HG03025 (cell line): ENCODE data around the gene ETS2.

Experiments
- ATAC-seq: cut with Tn5 transposase; IDR thresholded peaks from one replicate; pipeline ENCODE4 v1.9.1; 2021; ENCODE audit warnings: mild to moderate bottlenecking, moderate library complexity; ENCODE audit not compliant: unreplicated experiment, low FRiP score

Gene ETS2

DNA sequence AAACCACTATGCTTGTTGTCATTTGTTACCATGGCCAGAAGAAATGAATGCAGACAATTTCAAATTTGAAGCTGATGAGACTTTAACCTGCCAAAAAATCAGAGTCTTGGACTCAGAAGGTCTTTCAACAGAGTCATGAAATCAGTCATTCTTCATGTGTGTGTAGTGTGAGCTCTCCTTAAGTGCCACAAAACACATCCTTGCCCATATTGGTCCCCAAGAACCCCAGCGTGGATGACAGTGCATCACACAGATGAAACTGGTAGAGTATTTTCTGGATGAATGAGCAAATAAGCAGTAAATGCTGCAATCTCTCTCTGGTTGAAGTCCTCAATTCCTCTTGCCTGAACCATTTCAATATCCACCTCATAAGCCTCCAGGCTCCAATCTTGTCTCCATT, 28.7 kb upstream of the ETS2 start:
- ATAC-seq: no peak

DNA sequence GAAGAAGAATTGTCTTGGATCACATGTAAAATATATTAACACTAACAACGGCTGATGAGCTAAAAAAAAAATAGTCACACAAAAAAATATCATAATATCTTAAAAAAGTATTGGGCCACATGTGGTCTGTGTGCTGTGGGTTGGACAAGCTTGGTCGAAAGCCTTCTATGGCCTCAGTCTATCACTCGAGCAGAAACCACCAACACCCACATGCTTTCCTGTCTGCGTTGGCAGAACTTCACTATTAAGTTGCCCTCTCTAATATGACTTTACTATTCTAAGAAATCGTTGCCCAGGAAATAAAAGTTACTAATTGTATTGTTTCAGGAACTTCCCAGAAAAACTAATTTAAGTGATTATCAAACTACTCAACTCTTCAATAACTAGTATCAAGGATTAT, 28.2 kb upstream of the ETS2 start:
- no peak for ATAC-seq

DNA sequence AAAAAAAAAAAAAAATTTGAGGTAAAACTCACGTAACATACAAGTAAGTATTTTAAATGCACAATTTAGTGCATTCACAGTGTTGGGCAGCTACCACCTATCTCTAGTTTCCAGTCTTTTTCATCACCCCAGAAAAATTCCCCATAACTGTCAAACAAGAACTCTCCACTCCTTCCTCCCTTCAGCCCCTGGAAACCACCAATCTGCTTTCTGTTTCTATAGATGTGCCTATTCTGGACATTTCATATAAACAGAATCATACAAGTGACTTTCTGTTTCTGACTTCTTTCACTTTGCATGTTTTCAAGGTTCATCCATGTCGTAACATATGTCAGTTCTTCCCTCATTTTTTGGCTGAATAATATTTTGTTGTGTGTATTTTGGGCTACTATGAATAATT, 24.9 kb upstream of the ETS2 start:
- ATAC-seq: no peak

DNA sequence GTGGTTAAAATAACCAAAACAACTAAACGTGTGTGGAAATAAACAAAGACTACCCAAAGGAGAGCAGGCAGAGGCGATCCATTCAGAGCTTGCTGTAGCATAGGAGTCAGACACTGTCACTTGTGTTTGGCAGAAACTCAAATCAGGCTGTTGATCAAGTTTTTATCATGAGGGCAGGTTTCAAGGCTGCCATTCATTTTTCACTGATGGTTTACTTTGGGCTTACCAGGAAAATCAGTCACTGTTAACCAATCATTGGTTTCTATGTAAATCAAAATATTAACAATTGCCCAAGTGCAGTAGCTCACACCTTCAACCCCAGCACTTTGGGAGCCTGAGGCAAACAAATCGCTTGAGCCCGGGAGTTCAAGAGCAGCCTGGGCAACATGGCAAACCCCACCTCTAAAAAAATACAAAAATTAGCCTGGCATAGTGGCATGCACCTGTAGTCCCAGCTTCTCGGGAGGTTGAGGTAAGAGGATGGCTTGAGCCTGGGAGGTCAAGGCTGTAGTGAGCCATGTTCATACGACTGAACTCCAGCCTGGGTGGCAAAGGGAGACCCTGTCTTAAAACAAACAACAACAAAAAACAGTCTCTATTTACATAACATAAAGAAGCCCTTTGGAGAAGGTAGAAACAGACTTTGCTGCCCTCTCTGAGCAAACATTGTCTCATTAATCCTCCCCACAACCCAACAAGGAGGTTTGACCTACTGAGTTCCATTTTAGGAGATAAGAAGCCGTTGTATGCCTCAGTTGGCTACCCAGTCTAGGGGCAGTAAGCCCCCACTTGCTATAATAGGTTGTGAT, 21.1 kb upstream of the ETS2 start:
- no peak for ATAC-seq

DNA sequence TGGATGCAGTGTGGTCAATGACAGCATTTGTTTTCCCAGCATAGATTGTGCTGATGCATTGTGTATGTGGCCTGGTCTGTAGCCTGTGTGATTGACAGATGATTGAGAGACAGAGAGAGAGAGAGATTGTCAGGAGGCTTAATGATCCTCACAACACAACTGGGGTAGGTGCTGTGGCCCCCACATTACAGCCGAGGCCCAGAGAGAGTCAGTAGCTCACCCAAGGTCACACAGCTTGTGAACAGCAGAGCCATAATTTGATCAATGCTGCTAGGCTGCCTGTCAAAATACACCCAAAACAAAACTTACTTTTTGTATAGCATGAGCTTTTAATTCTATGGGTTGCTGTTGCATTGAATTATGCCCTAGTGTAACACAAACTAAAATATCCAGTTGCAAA, 20.2 kb upstream of the ETS2 start:
- ATAC-seq: no peak

GRCh38 chr21:38787016-38787415, 18.7 kb upstream of the ETS2 start:
- ATAC-seq: no peak

GRCh38 chr21:38787461-38788274, 18.1 kb upstream of the ETS2 start:
- no peak for ATAC-seq

DNA sequence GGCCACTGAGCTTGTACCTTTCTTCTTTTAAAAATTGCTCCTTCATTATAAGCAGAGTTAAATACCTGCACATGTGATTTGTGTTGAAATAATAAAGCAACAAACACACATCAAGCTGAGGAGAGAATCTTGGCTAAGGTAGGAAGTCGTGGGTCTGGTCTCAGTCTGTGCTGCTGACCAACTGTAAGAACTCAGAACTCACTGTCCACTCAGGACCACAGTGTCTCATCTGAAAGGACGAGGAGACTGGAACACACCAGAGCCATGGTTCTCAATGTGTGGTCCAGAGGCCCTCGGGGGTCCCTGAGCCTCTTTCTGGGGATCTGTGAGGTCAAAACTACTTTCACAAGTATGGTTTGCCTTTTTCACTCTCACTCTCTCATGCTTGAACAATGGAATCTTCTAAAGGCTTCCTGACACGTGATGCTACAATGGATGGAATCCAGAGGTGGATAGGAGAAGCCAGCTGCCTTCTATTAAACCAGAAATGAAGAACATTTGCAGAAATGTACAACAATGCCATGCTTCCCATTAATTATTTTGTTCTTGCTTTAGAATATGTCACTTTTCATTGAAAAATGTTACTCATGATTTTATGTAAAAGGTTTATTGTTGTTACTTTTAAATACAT, 17.3 kb upstream of the ETS2 start:
- no peak for ATAC-seq

DNA sequence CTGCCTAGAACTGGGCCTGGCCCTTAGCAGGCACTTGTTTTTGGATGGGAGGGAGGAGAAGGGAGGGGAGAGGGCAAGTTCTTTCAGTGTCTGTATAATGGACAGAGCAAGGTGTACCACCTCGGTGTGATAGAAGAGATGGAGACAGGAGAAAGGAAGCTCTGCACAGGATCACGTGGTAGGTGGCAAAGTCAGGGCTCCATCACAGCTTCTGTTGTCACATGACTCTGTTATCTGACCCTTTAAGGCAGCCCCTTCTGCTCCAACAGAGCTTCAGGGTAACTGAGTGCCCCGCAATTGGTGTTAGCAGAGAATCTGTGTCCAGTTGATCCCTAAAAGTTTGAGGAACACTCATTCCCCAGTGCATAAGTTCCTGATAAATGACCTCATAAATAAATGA, 16.5 kb upstream of the ETS2 start:
- no peak for ATAC-seq

DNA sequence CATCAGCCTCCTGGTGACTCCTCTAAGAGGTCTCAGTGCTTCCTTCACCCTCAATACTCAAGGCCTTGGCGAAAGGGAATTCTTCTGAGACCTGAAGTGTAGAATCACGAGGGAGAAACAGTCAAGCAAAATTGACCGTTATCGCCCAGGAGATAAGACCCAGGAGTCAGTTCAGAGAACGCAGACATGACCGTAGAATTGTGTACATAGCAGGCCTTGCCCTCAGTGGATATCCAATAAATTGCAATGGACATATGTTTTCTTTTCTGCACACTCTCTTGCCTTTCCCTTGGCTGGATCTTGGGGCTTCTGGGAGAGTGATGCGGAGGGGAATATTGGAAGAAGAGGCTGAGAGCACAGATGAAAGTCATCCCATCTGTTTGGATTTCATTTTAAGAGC, 15.7 kb upstream of the ETS2 start:
- ATAC-seq: no peak

- no peak for ATAC-seq
These were observed 14.8 kb upstream of the ETS2 start for GRCh38 chr21:38790961-38791360.

- no peak for ATAC-seq
These were observed 12.9 kb upstream of the ETS2 start for GRCh38 chr21:38792676-38793459.

- ATAC-seq: no peak
These were observed 11.6 kb upstream of the ETS2 start for GRCh38 chr21:38793926-38794713.

- ATAC-seq: no peak
These were observed 10.8 kb upstream of the ETS2 start for GRCh38 chr21:38794978-38795377.

GRCh38 chr21:38795475-38795874, 10.3 kb upstream of the ETS2 start:
- ATAC-seq: no peak

GRCh38 chr21:38796424-38796823, 9.3 kb upstream of the ETS2 start:
- ATAC-seq: no peak

- ATAC-seq: no peak
These were observed 8.3 kb upstream of the ETS2 start for GRCh38 chr21:38797470-38797869.

GRCh38 chr21:38798081-38798480, 7.6 kb upstream of the ETS2 start:
- ATAC-seq: no peak

GRCh38 chr21:38798481-38798882, 7.2 kb upstream of the ETS2 start:
- no peak for ATAC-seq
